GM10248 (cell line): ENCODE data around the gene DPH2.

Source experiments
- CTCF ChIA-PET: fragments of 300-600 bp; sonication (Branson Sonifier 250); formaldehyde crosslinking; extraction: SDS; loops from one replicate; lab custom pipeline; 2021; ENCODE audit warnings: antibody characterized with exemption; lab: Yijun Ruan, JAX
- POLR2A ChIA-PET: fragments of 350-650 bp; sonication (Branson Sonifier 250); formaldehyde crosslinking; extraction: SDS; loops from one replicate; lab custom pipeline; 2020; ENCODE audit warnings: antibody characterized with exemption; lab: Yijun Ruan, JAX
- DNase-seq: peaks from one replicate; pipeline ENCODE4 v3.0.0; 2012; ENCODE audit errors: extremely low spot score
- CTCF ChIP-seq: IDR thresholded peaks from 2 replicates; pipeline ENCODE4 v1.5.1; 2012; ENCODE audit warnings: mild to moderate bottlenecking, low read depth; ENCODE audit errors: extremely low read depth, missing control alignments, control extremely low read depth

Gene DPH2

GRCh38 chr1:43947874-43948437 lies 21.9 kb upstream of the DPH2 start:
- no peak for DNase-seq
- TF ChIP-seq CTCF, result no peak
- ChIA-PET POLR2A (interaction anchor here (1.6 kb wide), 1 partner anchor 297 kb away, joined by 3 read pairs; the partner anchor contains the start of gene KDM4A), CTCF (interaction anchor here (0.9 to 10.1 kb wide), 5 partner anchors 13 to 188 kb away, joined by 3 to 191 read pairs (median 5); partner anchors contain the start of gene ARTN)

- CTCF ChIA-PET, result interaction anchor here (1.3 to 10.1 kb wide), 6 partner anchors 14 to 185 kb away, joined by 3 to 191 read pairs (median 8); partner anchors contain the start of gene ARTN
- POLR2A ChIA-PET, result interaction anchor here (0.8 kb wide), 1 partner anchor 14 kb away, joined by 4 read pairs; no protein-coding TSS in a partner anchor
- no peak for TF ChIP-seq CTCF
- DNase-seq, result no peak
Observed at GRCh38 chr1:43949678-43950077, 20.1 kb upstream of the DPH2 start.

GRCh38 chr1:43951021-43951985 lies 18.5 kb upstream of the DPH2 start:
- CTCF ChIA-PET, result interaction anchor here (1.0 to 10.1 kb wide), 6 partner anchors 16 to 431 kb away, joined by 3 to 191 read pairs (median 8); partner anchors contain the start of gene ARTN
- no peak for TF ChIP-seq CTCF
- DNase-seq, result no peak
- POLR2A ChIA-PET, result no interaction called here

DNA sequence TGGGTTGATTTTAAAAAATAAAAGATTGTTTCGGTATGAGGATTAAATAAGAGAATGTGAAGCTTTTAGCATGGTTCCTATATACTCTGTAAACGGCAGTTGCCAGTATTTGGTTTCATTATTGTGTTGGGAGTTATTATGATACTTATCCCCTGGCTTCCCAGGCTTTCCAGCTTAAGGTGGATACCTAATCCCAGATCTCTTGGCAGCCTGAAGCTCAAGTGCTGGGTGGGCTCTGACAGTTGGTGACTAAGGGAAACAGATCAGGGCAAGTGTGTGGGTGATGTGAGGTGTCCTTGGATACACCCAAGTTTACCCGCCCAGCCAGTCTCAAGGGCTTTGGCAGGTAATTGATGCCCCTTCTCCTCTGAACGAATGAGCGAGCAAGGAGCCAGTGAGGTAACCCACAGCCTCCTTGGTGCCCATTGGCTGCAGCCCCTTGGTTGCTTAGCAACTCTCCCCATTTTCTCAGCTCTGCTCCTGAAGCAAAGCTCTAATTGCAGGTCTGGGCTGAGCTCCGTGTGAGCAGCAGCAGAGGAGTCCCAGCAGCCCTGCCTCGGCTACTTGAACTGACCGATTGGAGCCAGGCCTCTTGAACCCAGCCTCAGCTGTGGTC lies 17.0 kb upstream of the DPH2 start:
- POLR2A ChIA-PET, result no interaction called here
- TF ChIP-seq CTCF, result no peak
- DNase-seq, result no peak
- CTCF ChIA-PET, result interaction anchor here (0.5 to 2.7 kb wide), 5 partner anchors 11 to 189 kb away, joined by 3 to 26 read pairs (median 6); partner anchors contain the start of gene ARTN

GRCh38 chr1:43953361-43953760 lies 16.4 kb upstream of the DPH2 start:
- POLR2A ChIA-PET, result no interaction called here
- DNase-seq, result no peak
- CTCF ChIA-PET, result interaction anchor here (0.5 to 3.2 kb wide), 6 partner anchors 7 to 190 kb away, joined by 3 to 26 read pairs (median 8); partner anchors contain the start of genes ARTN and IPO13
- TF ChIP-seq CTCF, result no peak

GRCh38 chr1:43954036-43954435 lies 15.8 kb upstream of the DPH2 start:
- POLR2A ChIA-PET, result no interaction called here

More at GRCh38 chr1:43954036-43954435, 15.8 kb upstream of the DPH2 start:
- no peak for TF ChIP-seq CTCF
- CTCF ChIA-PET, result interaction anchor here (1.4 to 3.2 kb wide), 6 partner anchors 8 to 424 kb away, joined by 3 to 26 read pairs (median 8); partner anchors contain the start of genes ARTN and IPO13
- DNase-seq, result no peak
